K562 (cell line): ENCODE results near the gene NONO. TPM values are rescaled to one million over a fixed set of nuclear protein-coding genes. Genes with fewer than 3 reads are reported as not detected.

Source experiments
- ATAC-seq: fragments of 200-7000 bp; cut with Tn5 transposase; 3 replicates; pipeline ENCODE4 v1.9.1; 2020; ENCODE audit warnings: moderate library complexity
- BruUV-seq: library from RNA; stranded (reverse); fragments of 400-500 nt; replicated peaks from 2 replicates; lab custom pipeline; 2021; lab: Mats Ljungman, UMichigan
- CTCF ChIA-PET: fragments of 300-600 bp; formaldehyde crosslinking; extraction: SDS; loops from one replicate; lab custom pipeline; 2021; ENCODE audit warnings: low intra/inter-chr PET ratio; lab: Yijun Ruan, JAX
- POLR2A ChIA-PET: fragments of 300-600, 350-650 bp; sonication (Branson Sonifier 250); formaldehyde crosslinking; extraction: SDS; loops from one replicate; lab custom pipeline; 2021; ENCODE audit warnings: antibody characterized with exemption, inconsistent platforms; lab: Yijun Ruan, JAX
- DNase-seq, 4 experiments: peaks; one replicate each; pipeline versions ENCODE4 v3.0.0 to v3.0.0-alpha.2; 2011 to 2018; ENCODE audit warnings: low spot score in 3 of 4, mixed read lengths in 3 of 4; ENCODE audit errors: extremely low read depth in 1 of 4
- FAIRE-seq: peaks from 2 replicates; lab custom pipeline; 2011; peaks lifted over from hg19 to GRCh38; lab: Jason Lieb, UNC
- H2AFZ ChIP-seq: 2 replicates; pipeline ENCODE4 v1.6.0; 2011; ENCODE audit warnings: low read depth, low read length, control low read depth, inconsistent platforms
- H3K27ac ChIP-seq: fragments of 200-600 bp; 3 replicates; pipeline ENCODE4 v1.8.0; 2011; ENCODE audit warnings: low read depth, mild to moderate bottlenecking, control low read depth, inconsistent platforms, low read length, moderate library complexity, mixed read lengths; ENCODE audit errors: extremely low read depth
- H3K27me3 ChIP-seq, 2 experiments: fragments of 300-600 bp in 1 of 2; 2 replicates in 1 of 2; 3 replicates in 1 of 2; pipeline versions ENCODE4 v1.6.0 to v1.8.0; 2011; ENCODE audit warnings: inconsistent platforms in 2 of 2, low read length in 2 of 2, mild to moderate bottlenecking in 1 of 2, mixed read lengths in 1 of 2, moderate library complexity in 1 of 2; ENCODE audit not compliant: control insufficient read depth in 2 of 2, insufficient read depth in 2 of 2
- H3K36me3 ChIP-seq: fragments of 300-600 bp; 3 replicates; pipeline ENCODE4 v1.8.0; 2011; ENCODE audit warnings: mild to moderate bottlenecking, low read length, inconsistent platforms; ENCODE audit not compliant: control insufficient read depth, insufficient read depth
- H3K4me1 ChIP-seq, 2 experiments: fragments of 200-600 bp in 1 of 2; replicated peaks in 1 of 2; 2 replicates in 1 of 2; 3 replicates in 1 of 2; pipeline versions ENCODE4 v1.5.1 to v1.8.0; 2011; ENCODE audit warnings: inconsistent platforms in 2 of 2, low read length in 2 of 2, mild to moderate bottlenecking in 1 of 2, mixed read lengths in 1 of 2, moderate library complexity in 1 of 2; ENCODE audit not compliant: control insufficient read depth in 2 of 2, insufficient read depth in 2 of 2
- H3K4me2 ChIP-seq: 2 replicates; pipeline ENCODE4 v1.6.1; 2011; ENCODE audit warnings: low read length, control low read depth, inconsistent platforms, mixed read lengths; ENCODE audit not compliant: insufficient read depth
- H3K4me3 ChIP-seq: fragments of 200-600 bp; sonication (generic), shearing (Covaris generic); 2 replicates; pipeline ENCODE4 v1.5.1; 2016; ENCODE audit warnings: control low read depth, inconsistent platforms
- H3K79me2 ChIP-seq: fragments of 200-600 bp; 3 replicates; pipeline ENCODE4 v1.8.0; 2011; ENCODE audit warnings: low read length, inconsistent platforms; ENCODE audit not compliant: control insufficient read depth, insufficient read depth
- H3K9ac ChIP-seq, 2 experiments: 2 replicates each; pipeline versions ENCODE4 v1.6.0 to v1.6.1; 2011; ENCODE audit warnings: low read depth in 2 of 2, low read length in 2 of 2, control low read depth in 1 of 2, inconsistent platforms in 1 of 2, mild to moderate bottlenecking in 1 of 2, mixed read lengths in 1 of 2; ENCODE audit not compliant: insufficient read depth in 1 of 2
- H3K9me1 ChIP-seq: one replicate; pipeline ENCODE4 v1.6.0; 2011; ENCODE audit warnings: inconsistent platforms, mild to moderate bottlenecking, low read length, moderate library complexity; ENCODE audit not compliant: control insufficient read depth, insufficient read depth
- H3K9me3 ChIP-seq: replicated peaks from 2 replicates; pipeline ENCODE4 v1.5.1; 2011; ENCODE audit warnings: low read depth, low read length, inconsistent platforms; ENCODE audit not compliant: control insufficient read depth, insufficient read depth
- H4K20me1 ChIP-seq: replicated peaks from 2 replicates; pipeline ENCODE4 v1.6.1; 2011; ENCODE audit warnings: low read length, inconsistent platforms, mixed read lengths; ENCODE audit not compliant: control insufficient read depth, insufficient read depth
- ZBTB49 ChIP-seq: sonication (generic); formaldehyde crosslinking; IDR thresholded peaks from 2 replicates; pipeline ENCODE4 v1.8.0; 2022; ENCODE audit warnings: missing genetic modification reagents, mild to moderate bottlenecking, borderline replicate concordance
- ZNF512 ChIP-seq: IDR thresholded peaks from 2 replicates; pipeline ENCODE4 v1.6.1; 2016; ENCODE audit warnings: missing genetic modification characterization, missing compliant biosample characterization
- WGBS: fragments of 100-300 bp; shearing (Covaris generic); methylation state at CpG from one replicate; pipeline ENCODE4 v1.1.6; 2016; ENCODE audit warnings: low coverage, mixed read lengths; ENCODE audit not compliant: insufficient coverage; ENCODE audit errors: missing lambda C conversion rate; 5-methylcytosine and 5-hydroxymethylcytosine counted together
- in situ Hi-C: fragments of 300-500 bp; cut with MboI; formaldehyde crosslinking; loops from 4 replicates; pipeline ENCODE4 v1.15.0; 2018; ENCODE audit warnings: inconsistent platforms, mixed read lengths
- intact Hi-C: fragments of 100-400 bp; cut with micrococcal nuclease; formaldehyde crosslinking; loops from 2 replicates; pipeline ENCODE4 v1.14.2; 2022
- polyA plus RNA-seq, 8 experiments: library from polyadenylated mRNA; depleted of rRNA in 4 of 8; stranded (reverse) in 5 of 8; unstranded in 3 of 8; fragments of >200 nt; fragmentation: Nextera tagmentation in 2 of 8; fragmentation: Illumina TruSeq in 1 of 8; extraction: Ambion mirVana in 2 of 8; extraction: Trizol in 1 of 8; gene quantifications; 2 replicates each; pipeline versions ENCODE4 v1.2.1 to v1.2.3, GENCODE V29; 2011 to 2014; ENCODE audit warnings: inconsistent platforms in 1 of 8, missing spikeins in 1 of 8
- total RNA-seq, 7 experiments: library from RNA; depleted of rRNA in 6 of 7; stranded (reverse); fragments of >200 nt in 6 of 7; fragmentation: Illumina TruSeq in 2 of 7; extraction: Trizol in 2 of 7; gene quantifications; 2 replicates each; pipeline versions ENCODE4 v1.2.1 to v1.2.3, GENCODE V29; 2011 to 2021; ENCODE audit warnings: low replicate concordance in 1 of 7

The NONO gene
- total and polyA plus RNA-seq, 9 of the 15 experiments (the other 6 are each of a cell fraction or from before 2014, with no cell fraction given) = 333 to 651 (median 451) TPM

- FAIRE-seq = no peak
- CTCF ChIA-PET = no interaction called here
Measured at GRCh38 chrX:71235482-71235881, 48.0 kb upstream of the NONO start.

More at GRCh38 chrX:71235482-71235881, 48.0 kb upstream of the NONO start:
- ATAC-seq = no peak
- intact Hi-C loops = no loop called here
- in situ Hi-C loops = no loop called here
- WGBS = 17% methylated on average over 1 of the region's 3 CpGs
- POLR2A ChIA-PET = no interaction called here
- H3K4me3 ChIP-seq = no peak overlapping the region
- H4K20me1 ChIP-seq = no peaks in the 10 kb centered on the region
- H3K4me1 ChIP-seq = no peaks in the 10 kb centered on the region
- no peak overlapping the region for H3K4me2 ChIP-seq
- H3K79me2 ChIP-seq = no peaks in the 10 kb centered on the region
- BruUV-seq = no TSS peak
- H3K9me1 ChIP-seq = no peaks in the 10 kb centered on the region
- no peaks in the 10 kb centered on the region for H3K9me3 ChIP-seq
- H3K9ac ChIP-seq = no peak overlapping the region
- TF ChIP-seq ZBTB49 (CRISPR knock-in tag) = no peak
- TF ChIP-seq ZNF512 (tag) = peak; percentile 66
- TF ChIP-seq, all 486 proteins: peak for 1
- no peak overlapping the region for H2AFZ ChIP-seq
- H3K36me3 ChIP-seq = peaks cover 9% of the 10 kb centered on the region; the same call in 2 of the 3 replicates
- H3K27ac ChIP-seq = no peak overlapping the region
- DNase-seq = no peak
- 0 out of 5 replicates have a peak, but pooled peaks cover 0 to 2% of the 10 kb centered on the region in 2 experiments for H3K27me3 ChIP-seq
